Brain pericyte (primary cell): ENCODE results near the gene NEK8.

Experiments
- DNase-seq: peaks from one replicate; pipeline ENCODE4 v3.0.0-alpha.2; 2012; ENCODE audit warnings: low read depth, low spot score

Gene NEK8

GRCh38 chr17:28744972-28745785 is 16.6 kb downstream of the NEK8 start:
- no peak for DNase-seq

- no peak for DNase-seq
Measured at GRCh38 chr17:28745786-28746411, 17.3 kb downstream of the NEK8 start.

GRCh38 chr17:28746611-28747050 is 18.0 kb downstream of the NEK8 start:
- no peak for DNase-seq

- DNase-seq = no peak
Measured at GRCh38 chr17:28747051-28747691, 18.6 kb downstream of the NEK8 start.

- DNase-seq = no peak
Measured at GRCh38 chr17:28747801-28748750, 19.5 kb downstream of the NEK8 start.

- DNase-seq = no peak
Measured at GRCh38 chr17:28748852-28749515, 20.4 kb downstream of the NEK8 start.

GRCh38 chr17:28749516-28750177 is 21.1 kb downstream of the NEK8 start:
- no peak for DNase-seq

- peak; percentile 85 for DNase-seq
Measured at GRCh38 chr17:28750178-28751047, 21.8 kb downstream of the NEK8 start.

- DNase-seq = no peak
Measured at GRCh38 chr17:28751600-28752366, 23.2 kb downstream of the NEK8 start.

GRCh38 chr17:28755486-28755885 is 26.9 kb downstream of the NEK8 start:
- DNase-seq = no peak

- no peak for DNase-seq
Measured at GRCh38 chr17:28756049-28756804, 27.6 kb downstream of the NEK8 start.

- no peak for DNase-seq
Measured at GRCh38 chr17:28758411-28759121, 30.0 kb downstream of the NEK8 start.

GRCh38 chr17:28759256-28759865 is 30.8 kb downstream of the NEK8 start:
- DNase-seq = no peak

GRCh38 chr17:28760601-28761562 is 32.3 kb downstream of the NEK8 start:
- DNase-seq = no peak

- DNase-seq = no peak
Measured at GRCh38 chr17:28763137-28763799, 34.7 kb downstream of the NEK8 start.
